Measurements from ENCODE around the gene KMT2D. TPM values are rescaled to one million over a fixed set of nuclear protein-coding genes. Genes with fewer than 3 reads are reported as not detected.

Gene KMT2D
- total RNA-seq, 1 donor from 2014 or later, result 44.0 TPM

DNA sequence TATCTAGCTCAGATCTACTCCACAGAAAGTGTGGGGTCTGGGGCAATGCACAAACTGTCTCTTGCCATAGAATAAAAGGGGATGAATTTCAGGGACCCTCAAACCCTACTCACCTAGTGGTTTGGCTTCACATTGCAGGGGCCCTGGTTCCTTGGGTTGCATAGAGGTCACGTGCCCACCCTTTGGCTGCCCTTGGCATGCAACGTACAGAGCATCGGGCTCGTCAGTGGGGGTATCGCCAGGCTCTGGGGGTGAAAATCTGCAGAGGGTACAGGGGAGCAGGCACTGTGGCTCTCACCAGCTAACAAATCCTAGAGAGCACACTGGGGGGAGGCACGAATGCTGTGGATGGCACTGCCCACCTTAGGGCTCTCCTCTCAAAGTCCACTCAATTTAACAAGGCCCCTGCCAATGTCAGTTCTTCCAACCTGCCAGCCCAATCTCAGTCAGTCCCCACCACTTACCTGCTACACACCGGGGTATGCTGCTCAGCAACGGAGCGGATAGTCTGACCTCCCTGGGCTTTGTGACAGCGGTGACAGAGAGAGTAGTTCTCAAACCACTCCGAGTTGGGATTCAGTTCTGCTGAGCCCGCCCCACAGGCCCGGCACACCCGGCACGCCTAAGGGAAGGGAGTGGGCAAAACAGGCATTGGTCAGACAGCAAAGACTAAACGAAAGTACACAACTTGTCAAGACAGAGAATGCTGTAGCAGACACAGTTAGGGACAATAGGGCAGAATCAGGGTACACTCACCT is 8.0 kb downstream of the KMT2D start:
- no peak for DNase-seq

DNA sequence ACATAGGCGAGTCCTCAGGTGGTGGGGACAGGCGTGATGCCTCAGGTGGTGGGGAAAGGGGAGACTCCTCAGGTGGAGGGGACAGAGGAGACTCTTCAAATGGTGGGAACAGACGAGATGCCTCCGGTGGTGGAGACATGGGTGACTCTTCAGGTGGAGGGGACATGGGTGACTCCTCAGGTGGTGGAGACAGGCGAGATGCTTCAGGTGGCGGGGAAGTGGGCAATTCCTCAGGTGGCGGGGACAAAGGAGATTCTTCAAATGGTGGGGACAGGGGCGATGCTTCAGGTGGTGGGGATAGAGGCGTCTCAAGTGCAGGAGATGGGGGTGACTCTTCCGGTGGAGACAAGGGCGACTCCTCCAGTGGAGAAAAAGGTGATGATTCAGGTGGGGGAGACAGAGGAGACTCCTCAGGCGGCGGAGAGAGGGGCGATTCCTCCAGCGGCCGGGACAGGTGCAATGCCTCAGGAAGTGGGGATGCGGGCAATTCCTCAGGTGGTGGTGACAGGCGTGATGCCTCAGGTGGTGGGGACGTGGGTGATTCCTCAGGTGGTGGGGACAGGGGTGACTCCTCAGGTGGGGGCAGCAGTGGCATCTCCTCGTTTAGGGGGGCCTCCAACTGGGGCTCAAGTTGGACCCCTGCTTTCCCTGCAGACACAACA is 8.7 kb downstream of the KMT2D start:
- DNase-seq, result no peak

GRCh38 chr12:49051373-49051764 is 9.2 kb downstream of the KMT2D start:
- DNase-seq, result no peak

DNA sequence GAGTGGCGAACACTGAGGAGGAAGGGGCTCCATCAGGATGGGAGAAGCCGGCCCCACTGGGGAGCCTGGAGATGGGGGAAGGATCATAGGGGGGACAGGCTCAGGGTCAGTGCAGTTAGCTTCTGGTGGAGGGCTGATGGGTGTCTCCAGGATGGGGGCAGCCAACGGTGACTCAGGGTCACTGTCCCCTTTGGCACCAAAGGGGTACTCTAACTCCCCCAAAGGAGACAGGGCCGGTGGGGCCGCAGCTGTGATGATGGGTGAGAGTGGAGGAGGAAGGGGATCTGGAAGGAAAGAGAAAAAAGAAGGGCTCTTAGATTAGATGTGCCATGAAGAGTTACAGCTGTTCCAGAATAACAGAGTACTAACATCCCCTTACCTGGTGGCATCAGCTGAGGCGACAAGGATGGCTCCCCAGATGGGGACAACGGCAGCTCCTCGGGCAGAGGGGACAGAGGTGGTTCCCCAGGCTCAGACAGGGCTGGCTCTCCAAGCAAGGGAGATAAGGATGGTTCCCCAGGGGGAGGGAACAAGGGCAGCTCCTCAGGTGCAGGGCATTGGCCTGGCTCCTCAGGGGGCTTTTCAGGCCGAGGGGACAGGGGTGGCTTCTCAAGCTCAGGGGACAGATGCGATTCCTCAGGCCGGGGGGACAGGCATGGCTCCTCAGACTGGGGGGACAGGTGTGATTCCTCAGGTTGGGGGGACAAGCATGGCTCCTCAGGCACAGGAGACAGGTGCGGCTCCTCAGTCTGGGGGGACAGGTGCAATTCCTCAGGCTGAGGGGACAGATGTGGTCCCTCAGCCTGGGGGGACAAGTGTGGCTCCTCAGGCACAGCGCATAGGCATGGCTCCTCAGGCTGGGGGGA is 9.9 kb downstream of the KMT2D start:
- no peak for DNase-seq

DNA sequence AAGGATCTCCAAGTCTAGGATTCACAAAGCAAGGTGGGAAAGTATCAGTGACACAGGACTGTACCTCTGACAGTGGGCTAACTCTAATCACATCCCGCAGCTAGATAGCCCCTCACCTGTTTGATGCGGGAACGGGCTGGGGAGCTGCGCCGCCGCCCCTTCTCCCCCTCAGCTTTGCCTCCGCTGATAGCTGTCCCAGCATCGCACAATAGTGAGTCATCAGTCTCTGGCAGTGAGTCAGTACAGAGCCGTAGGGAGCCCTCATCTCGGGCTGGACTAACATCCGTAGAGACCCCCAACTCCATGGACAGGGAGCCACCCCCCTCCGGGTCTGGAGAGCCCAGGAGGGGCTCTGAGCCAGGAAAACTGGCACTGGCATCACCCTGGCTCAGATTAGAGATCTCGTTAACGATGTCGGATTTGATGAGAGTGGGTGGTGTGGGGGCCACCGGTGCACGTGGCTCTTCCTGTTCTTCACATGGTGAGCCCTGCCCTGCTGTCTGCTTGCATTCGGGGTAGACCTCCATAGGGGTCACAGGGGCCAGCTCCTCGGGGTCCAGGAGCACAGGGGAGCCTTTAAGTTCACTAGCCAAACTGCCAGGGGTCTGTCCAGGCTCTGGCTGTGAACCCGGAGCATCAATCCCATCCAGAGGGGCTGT is 10.9 kb downstream of the KMT2D start:
- no peak for DNase-seq

DNA sequence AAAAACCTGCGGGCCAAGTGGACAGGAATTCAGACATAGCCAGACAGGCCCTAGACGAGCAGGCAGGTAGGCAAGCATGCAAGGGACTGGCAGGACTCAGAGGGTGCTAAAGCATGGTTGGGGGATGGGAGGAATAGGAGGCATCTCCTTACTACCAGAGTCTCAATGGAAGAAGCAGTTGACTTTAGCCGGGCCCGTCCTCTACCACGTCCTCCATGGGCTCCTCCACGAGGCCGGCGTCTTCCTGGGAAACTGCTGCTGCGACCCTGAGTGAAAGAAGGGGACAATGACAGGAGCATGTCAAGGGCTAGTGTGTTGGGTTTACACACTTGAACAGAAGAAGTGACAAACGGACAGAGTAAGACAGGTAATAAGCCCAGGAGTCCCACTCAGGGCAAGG is 11.6 kb downstream of the KMT2D start:
- no peak for DNase-seq

DNA sequence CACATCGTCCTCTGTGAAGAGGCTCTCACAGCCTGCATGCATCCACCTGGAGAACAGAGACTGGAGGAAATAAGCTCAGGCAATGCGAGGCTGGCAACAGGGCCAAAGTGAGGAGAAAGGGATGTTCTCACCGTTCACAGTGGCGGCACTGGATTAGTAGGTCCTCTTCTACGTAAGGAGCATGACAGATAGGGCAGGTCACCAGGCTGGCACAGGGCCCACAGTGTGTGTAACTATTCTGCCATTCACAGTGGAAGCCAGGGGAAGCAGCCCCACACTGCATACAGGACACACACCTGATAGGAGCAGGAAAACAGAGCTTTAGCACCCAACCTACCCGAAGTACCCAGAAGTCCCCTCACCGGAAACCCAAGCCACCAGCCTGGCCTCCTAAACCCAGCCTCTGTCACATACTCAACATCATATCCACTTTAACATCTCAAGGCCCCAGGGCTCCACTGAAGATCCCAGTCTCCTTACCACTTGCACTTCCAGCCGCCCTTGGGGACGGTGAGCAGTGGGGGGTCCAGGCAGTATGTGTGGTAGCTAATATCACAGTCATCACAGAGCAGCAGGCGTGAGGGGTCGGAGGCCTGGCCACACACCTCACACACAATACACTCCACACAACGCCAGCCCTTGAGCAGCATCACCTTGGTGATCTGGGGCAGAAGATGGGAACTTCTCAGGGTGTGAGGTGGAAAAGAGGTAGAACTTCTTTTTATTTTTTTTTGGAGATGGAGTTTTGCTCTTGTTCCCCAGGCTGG is 14.3 kb downstream of the KMT2D start:
- DNase-seq, result no peak

- DNase-seq, result no peak
Observed at GRCh38 chr12:49044660-49045059, 15.9 kb downstream of the KMT2D start.

- no peak for DNase-seq
Observed at GRCh38 chr12:49043856-49044258, 16.7 kb downstream of the KMT2D start.

DNA sequence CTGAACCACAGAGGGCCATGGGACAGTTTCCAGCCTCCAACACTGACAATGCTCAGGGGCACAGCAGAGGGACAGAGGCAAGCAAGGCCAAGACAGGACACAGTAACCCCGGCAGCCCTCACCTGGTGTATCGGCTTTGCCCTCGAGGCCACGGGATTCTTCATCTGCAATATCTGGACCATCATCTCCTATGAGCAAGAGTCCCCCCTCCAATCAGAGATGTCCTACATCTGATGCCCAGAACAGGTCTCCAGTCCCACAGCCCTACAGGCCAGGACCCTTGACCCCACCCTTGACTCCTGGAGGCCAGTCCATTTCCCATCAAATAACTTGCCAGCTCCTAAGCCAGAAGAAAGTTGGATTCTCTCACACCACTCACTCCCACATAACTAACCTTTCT is 17.4 kb downstream of the KMT2D start:
- no peak for DNase-seq

- no peak for DNase-seq
Observed at GRCh38 chr12:49041881-49042484, 18.6 kb downstream of the KMT2D start.

GRCh38 chr12:49041036-49041880 is 19.3 kb downstream of the KMT2D start:
- DNase-seq, result no peak

- DNase-seq, result no peak
Observed at GRCh38 chr12:49040364-49040855, 20.2 kb downstream of the KMT2D start.

GRCh38 chr12:49039421-49040363 is 20.9 kb downstream of the KMT2D start:
- DNase-seq, result no peak

DNA sequence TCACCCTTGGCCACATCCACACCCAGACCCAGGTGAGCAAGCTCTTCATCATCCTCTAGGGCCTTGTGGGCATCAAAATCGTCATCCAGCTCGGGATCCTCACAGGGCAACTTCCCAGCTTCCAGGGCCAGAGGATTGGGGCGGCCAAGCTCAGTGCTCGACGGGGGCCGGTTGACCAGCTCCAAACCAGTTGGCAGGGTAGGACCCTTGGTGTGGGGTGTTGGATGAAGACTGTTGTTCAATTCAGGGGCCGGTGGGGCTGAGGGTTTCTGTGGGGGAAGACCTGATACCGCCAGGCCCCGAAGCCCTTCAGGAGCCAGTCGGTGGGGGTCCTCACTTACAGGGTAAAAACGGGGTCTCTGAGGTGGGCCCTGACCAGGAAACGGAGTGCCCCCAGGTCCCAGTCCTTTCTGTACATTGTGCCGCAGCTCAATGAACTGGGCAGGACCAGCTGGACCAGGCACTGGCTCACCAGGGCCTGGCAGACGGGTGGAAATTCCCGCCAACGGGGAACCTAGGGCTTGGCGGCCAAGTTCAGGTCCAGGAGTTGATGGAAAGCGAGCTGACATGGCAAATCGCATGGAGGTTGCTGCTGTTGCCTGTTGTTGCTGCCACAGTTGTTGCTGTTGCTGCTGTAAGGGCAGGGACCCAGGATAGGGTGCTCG is 22.2 kb downstream of the KMT2D start:
- DNase-seq, result no peak

DNA sequence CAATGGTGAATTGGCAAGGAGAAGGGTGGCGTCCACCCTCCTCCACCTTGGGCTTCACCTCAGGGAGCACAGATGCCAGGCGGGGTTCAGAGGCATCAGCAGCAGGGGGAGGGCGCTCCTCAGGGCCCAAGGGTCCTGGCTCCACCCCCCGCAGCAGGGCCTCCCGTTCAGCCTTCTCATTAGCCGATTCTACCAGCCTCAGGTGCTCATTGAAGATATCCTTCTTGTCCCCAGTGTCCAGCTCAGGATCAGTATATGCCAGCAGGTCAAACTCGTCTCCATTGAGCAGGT is 22.7 kb downstream of the KMT2D start:
- DNase-seq, result no peak

GRCh38 chr12:49037111-49037946 is 23.3 kb downstream of the KMT2D start:
- no peak for DNase-seq

DNA sequence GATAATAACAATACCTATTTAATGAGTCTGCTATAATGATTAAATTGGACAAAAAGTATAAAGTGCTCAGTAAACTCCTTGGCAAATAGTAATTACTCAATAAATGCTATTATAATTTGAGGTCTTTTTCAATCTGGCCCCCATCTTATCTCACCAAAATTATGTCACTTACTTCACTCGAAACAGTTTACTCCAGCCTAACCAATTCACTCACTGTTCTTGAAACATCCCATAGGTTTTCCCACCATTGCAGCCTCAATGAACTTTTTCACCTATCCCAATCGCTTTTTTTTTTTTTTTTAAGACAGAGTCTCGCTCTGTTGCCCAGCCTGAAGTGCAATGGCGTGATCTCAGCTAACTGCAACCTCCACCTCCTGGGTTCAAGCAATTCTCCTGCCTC is 24.6 kb downstream of the KMT2D start:
- no peak for DNase-seq

Measured in skin of body (tissue), 2 donors.